ENCODE results near the gene TNFSF13.

The TNFSF13 gene

DNA sequence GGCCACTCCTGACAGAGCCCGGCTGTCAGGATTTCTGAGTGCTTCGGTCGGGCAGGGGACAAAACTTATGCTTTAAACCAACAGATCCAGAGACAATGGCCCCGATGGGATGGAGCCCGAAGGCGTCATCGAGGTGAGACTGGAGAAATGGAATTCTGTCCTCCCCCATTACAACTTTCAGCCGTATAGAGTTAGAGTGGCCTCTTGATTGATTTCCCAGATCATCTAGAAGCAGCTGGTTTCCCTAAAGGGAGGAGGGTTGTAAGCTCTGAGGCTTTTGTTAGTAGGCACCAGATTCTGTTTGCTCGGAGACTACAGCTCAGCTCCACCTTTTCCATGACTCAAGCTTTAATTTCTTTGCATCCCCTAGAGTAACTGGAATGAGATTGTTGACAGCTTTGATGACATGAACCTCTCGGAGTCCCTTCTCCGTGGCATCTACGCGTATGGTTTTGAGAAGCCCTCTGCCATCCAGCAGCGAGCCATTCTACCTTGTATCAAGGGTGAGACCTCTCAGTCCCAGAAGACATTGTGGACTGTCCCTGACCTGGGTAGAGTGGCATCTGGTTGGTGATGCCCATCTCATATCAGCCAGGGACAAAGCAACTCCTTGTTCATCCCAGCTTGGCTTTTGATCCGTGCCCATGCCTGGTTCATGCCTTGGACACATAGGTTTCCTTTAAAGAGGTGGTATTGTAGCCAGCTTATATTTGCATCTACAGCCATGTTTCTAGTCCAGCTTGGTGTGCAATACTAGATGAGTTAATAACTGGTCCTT lies 15.8 kb downstream of the TNFSF13 start:
- TF ChIP-seq GATA2 (IDR thresholded peaks at IDR 0.05; ENCODE audit: low read depth, low read length) (no peak), GATA3 (IDR thresholded peaks at IDR 0.05; ENCODE audit: low read depth, low read length) (no peak)

DNA sequence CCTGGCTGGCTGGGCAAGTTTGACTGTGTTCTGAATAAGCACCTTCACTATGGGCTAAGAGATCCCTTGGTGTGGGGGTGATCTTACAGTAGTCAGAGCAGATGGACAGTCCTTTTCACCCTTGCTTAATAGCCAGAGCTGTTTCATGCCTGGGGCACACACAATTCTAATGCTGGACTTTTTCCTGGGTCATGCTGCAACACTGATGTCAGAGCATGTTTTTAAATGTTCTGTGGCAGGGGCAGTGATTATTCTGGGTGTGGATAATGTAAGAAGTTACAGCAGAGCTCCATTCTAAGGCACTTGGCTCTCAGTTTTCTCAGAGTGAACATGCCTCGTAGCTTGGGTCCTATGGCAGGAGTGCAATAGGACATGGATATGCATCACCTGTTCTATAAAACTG lies 16.9 kb downstream of the TNFSF13 start:
- TF ChIP-seq GATA3 (IDR thresholded peaks at IDR 0.05; ENCODE audit: low read depth, low read length) (no peak), GATA2 (IDR thresholded peaks at IDR 0.05; ENCODE audit: low read depth, low read length) (no peak)

GRCh38 chr17:7575959-7576358 lies 17.4 kb downstream of the TNFSF13 start:
- no peak for TF ChIP-seq GATA3 (IDR thresholded peaks at IDR 0.05; ENCODE audit: low read depth, low read length)
- no peak for TF ChIP-seq GATA2 (IDR thresholded peaks at IDR 0.05; ENCODE audit: low read depth, low read length)

- TF ChIP-seq GATA2 (IDR thresholded peaks at IDR 0.05; ENCODE audit: low read depth, low read length) (no peak), GATA3 (IDR thresholded peaks at IDR 0.05; ENCODE audit: low read depth, low read length) (no peak)
Observed at GRCh38 chr17:7576432-7576937, 17.9 kb downstream of the TNFSF13 start.

DNA sequence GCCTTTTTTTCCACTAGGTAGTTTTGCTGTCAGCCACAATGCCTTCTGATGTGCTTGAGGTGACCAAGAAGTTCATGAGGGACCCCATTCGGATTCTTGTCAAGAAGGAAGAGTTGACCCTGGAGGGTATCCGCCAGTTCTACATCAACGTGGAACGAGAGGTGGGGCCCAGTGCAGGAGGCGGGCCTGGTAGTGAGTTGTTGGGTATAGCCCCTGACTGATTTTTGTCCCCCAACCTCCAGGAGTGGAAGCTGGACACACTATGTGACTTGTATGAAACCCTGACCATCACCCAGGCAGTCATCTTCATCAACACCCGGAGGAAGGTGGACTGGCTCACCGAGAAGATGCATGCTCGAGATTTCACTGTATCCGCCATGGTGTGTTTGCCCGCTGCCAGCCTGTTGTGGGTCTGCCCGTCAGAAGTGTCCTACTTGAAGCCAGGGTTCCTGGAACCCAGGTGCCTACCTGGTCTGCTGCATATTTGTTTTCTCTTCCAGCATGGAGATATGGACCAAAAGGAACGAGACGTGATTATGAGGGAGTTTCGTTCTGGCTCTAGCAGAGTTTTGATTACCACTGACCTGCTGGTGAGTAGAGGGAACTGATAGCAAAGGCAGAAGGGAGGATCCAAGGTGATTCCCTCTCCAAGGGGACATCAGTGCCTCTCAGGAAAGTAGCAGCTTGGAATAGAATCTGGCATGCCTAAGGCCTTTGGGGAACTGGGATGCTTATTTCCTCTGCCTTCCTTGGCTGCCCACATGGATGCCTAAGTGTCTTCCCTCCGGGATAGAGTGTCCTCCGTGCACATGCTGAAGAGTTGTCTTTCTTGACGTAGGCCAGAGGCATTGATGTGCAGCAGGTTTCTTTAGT lies 19.0 kb downstream of the TNFSF13 start:
- TF ChIP-seq GATA3 (IDR thresholded peaks at IDR 0.05; ENCODE audit: low read depth, low read length) (no peak), GATA2 (IDR thresholded peaks at IDR 0.05; ENCODE audit: low read depth, low read length) (no peak)

DNA sequence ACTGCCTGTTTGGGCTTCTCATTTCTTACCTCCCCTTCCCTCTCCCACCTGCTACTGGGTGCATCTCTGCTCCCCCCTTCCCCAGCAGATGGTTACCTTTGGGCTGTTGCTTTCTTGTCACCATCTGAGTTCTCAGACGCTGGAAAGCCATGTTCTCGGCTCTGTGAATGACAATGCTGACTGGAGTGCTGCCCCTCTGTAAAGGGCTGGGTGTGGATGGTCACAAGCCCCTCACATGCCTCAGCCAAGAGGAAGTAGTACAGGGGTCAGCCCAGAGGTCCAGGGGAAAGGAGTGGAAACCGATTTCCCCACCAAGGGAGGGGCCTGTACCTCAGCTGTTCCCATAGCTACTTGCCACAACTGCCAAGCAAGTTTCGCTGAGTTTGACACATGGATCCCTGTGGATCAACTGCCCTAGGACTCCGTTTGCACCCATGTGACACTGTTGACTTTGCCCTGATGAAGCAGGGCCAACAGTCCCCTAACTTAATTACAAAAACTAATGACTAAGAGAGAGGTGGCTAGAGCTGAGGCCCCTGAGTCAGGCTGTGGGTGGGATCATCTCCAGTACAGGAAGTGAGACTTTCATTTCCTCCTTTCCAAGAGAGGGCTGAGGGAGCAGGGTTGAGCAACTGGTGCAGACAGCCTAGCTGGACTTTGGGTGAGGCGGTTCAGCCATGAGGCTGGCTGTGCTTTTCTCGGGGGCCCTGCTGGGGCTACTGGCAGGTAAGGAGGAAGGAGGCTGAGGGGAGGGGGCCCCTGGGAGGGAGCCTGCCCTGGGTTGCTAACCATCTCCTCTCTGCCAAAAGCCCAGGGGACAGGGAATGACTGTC lies 20.7 kb downstream of the TNFSF13 start, which contains the start of gene CD68:
Gene CD68 (plus strand): TSS at position 638 of the 833 bp plus-strand sequence. CDS start 40 bp downstream, at position 678.
- TF ChIP-seq GATA3 (IDR thresholded peaks at IDR 0.05; ENCODE audit: low read depth, low read length), result no peak
- no peak for TF ChIP-seq GATA2 (IDR thresholded peaks at IDR 0.05; ENCODE audit: low read depth, low read length)

GRCh38 chr17:7579834-7580603 lies 21.5 kb downstream of the TNFSF13 start:
- TF ChIP-seq GATA2 (IDR thresholded peaks at IDR 0.05; ENCODE audit: low read depth, low read length), result no peak
- no peak for TF ChIP-seq GATA3 (IDR thresholded peaks at IDR 0.05; ENCODE audit: low read depth, low read length)

- TF ChIP-seq GATA2 (IDR thresholded peaks at IDR 0.05; ENCODE audit: low read depth, low read length) (no peak), GATA3 (IDR thresholded peaks at IDR 0.05; ENCODE audit: low read depth, low read length) (no peak)
Observed at GRCh38 chr17:7580604-7581575, 22.3 kb downstream of the TNFSF13 start.

- TF ChIP-seq GATA2 (IDR thresholded peaks at IDR 0.05; ENCODE audit: low read depth, low read length), result no peak
- no peak for TF ChIP-seq GATA3 (IDR thresholded peaks at IDR 0.05; ENCODE audit: low read depth, low read length)
Observed at GRCh38 chr17:7582396-7583252, 24.1 kb downstream of the TNFSF13 start.

- TF ChIP-seq GATA2 (IDR thresholded peaks at IDR 0.05; ENCODE audit: low read depth, low read length) (no peak), GATA3 (IDR thresholded peaks at IDR 0.05; ENCODE audit: low read depth, low read length) (no peak)
Observed at GRCh38 chr17:7583253-7584109, 24.9 kb downstream of the TNFSF13 start, which contains the start of gene MPDU1. Gene MPDU1, plus strand, starts transcription at chr17:7583852. Its CDS starts 11 bp downstream, at chr17:7583863.
